ENCODE data around the gene ATOH7. TPM values are rescaled to one million over a fixed set of nuclear protein-coding genes. Genes with fewer than 3 reads are reported as not detected.

The ATOH7 gene
- total and polyA plus RNA-seq, 2 of the 4 experiments (the other 2 are of a cell fraction), result 0.05 TPM; not detected in 1

GRCh38 chr10:68211669-68212068 is 20.2 kb downstream of the ATOH7 start:
- Histone ChIP-seq H3K9ac (ENCODE audit: low read depth, low read length) (no peak overlapping the region), H3K4ac (ENCODE audit: low read depth, low read length) (no peak overlapping the region), H3K27ac (ENCODE audit: insufficient read depth, low read length) (no peak overlapping the region), H2BK120ac (ENCODE audit: low read depth, low read length) (no peak overlapping the region), H3K4me1 (ENCODE audit: control insufficient read depth, insufficient read depth, low read length) (peaks cover 2% of the 10 kb centered on the region), H3K27me3 (ENCODE audit: control insufficient read depth, insufficient read depth, low read length) (no peaks in the 10 kb centered on the region), H3K36me3 (ENCODE audit: control insufficient read depth, insufficient read depth, low read length) (peaks cover 1% of the 10 kb centered on the region; the same call in 1 of the 2 replicates), H2AFZ (replicated peaks; ENCODE audit: low read length, poor library complexity) (no peak overlapping the region), H2BK15ac (ENCODE audit: low read depth, low read length) (no peak overlapping the region), H3K14ac (replicated peaks; ENCODE audit: low read depth, low read length) (no peak overlapping the region), H4K8ac (ENCODE audit: low read depth in 2 of 2, low read length in 2 of 2) (no peak overlapping the region), H3K56ac (ENCODE audit: extremely low read depth, insufficient read depth, low read length) (no peak overlapping the region), H3K18ac (ENCODE audit: low read depth, low read length) (no peak overlapping the region), H4K20me1 (ENCODE audit: insufficient read depth, low read length) (no peaks in the 10 kb centered on the region), H3K79me1 (ENCODE audit: low read depth in 1 of 2, low read length in 2 of 2) (no peaks in the 10 kb centered on the region), H3K4me2 (ENCODE audit: low read depth, low read length) (no peak overlapping the region), H3K23ac (ENCODE audit: low read depth, low read length) (no peak overlapping the region), H2BK20ac (ENCODE audit: low read depth, low read length) (no peak overlapping the region), H3K9me1 (ENCODE audit: insufficient read depth, low read length) (no peaks in the 10 kb centered on the region), H4K5ac (ENCODE audit: low read depth, low read length) (no peak overlapping the region), H2AK9ac (replicated peaks; ENCODE audit: low read depth, low read length, poor library complexity) (no peak overlapping the region), H2BK5ac (ENCODE audit: low read depth, low read length, poor library complexity, severe bottlenecking) (no peak overlapping the region), H2AK5ac (ENCODE audit: low read depth, low read length) (no peak overlapping the region), H3K4me3 (ENCODE audit: insufficient read depth, low read depth, low read length) (no peak overlapping the region), H3K9me3 (ENCODE audit: control insufficient read depth, insufficient read depth, low read length) (no peaks in the 10 kb centered on the region), H4K91ac (ENCODE audit: insufficient read depth, low read depth, low read length) (no peak overlapping the region)
- intact Hi-C loops (cut with micrococcal nuclease), result loop anchor here (1.0 kb wide), 1 partner anchor 91 kb away; no protein-coding TSS in a partner anchor
- dilution Hi-C loops (cut with HindIII; ENCODE audit: low sequenced_read_pairs, unreplicated experiment), result no loop called here
- ChIA-PET CTCF (interaction anchor here (3.3 kb wide), 1 partner anchor 90 kb away, joined by 28 read pairs; no protein-coding TSS in a partner anchor), POLR2A (ENCODE audit: unreplicated experiment) (no interaction called here)
- BruUV-seq (replicated peaks), result no TSS peak
- in situ Hi-C loops (cut with MboI; ENCODE audit: low sequenced_read_pairs), result no loop called here
- whole genome bisulfite sequencing, 2 experiments (ENCODE audit: extremely low coverage in 2 of 2, insufficient read length in 1 of 2), result no CpG with 5 or more reads among the region's 1 CpG
- TF ChIP-seq RCOR1 (IDR thresholded peaks at IDR 0.05; ENCODE audit: insufficient replicate concordance, low read length), result no peak
- TF ChIP-seq RFX5 (IDR thresholded peaks at IDR 0.05; ENCODE audit: low read depth, low read length), result no peak
- ATAC-seq (ENCODE audit: low read depth), result no peak
- no peak for DNase-seq

All from IMR-90 (cell line).